B cell (primary cell): Measurements from ENCODE around the gene INSM1. TPM values are rescaled to one million over a fixed set of nuclear protein-coding genes. Genes with fewer than 3 reads are reported as not detected.

Experiments
- ATAC-seq: fragments of 200-7000 bp; cut with Tn5 transposase; one replicate; pipeline ENCODE4 v1.10.0; 2021; ENCODE audit warnings: low read depth, mild to moderate bottlenecking, moderate number of reproducible peaks, moderate library complexity
- CTCF ChIA-PET: fragments of 350-600 bp; sonication (Branson Sonifier 250); formaldehyde crosslinking; loops from one replicate; lab custom pipeline; 2021; ENCODE audit warnings: antibody characterized with exemption, inconsistent platforms; lab: Charles Lee
- POLR2A ChIA-PET: fragments of 350-600 bp; sonication (Branson Sonifier 250); formaldehyde crosslinking; loops from one replicate; lab custom pipeline; 2021; ENCODE audit warnings: antibody characterized with exemption; lab: Charles Lee
- DNase-seq: peaks from one replicate; pipeline ENCODE4 v3.0.0; 2013
- H2AFZ ChIP-seq: 2 replicates; pipeline ENCODE4 v1.6.1; 2012; ENCODE audit warnings: mild to moderate bottlenecking, low read depth, low read length; ENCODE audit not compliant: insufficient read depth, poor library complexity, severe bottlenecking
- H3K27ac ChIP-seq, 2 donors: 1 replicate in 1 of 2; 2 replicates in 1 of 2; pipeline ENCODE4 v1.5.1; 2012 to 2013; ENCODE audit warnings: low read length in 2 of 2, mild to moderate bottlenecking in 2 of 2, moderate library complexity in 1 of 2
- H3K27me3 ChIP-seq, 4 experiments: fragments of 200-600 bp in 1 of 4; sonication (generic) in 1 of 4; replicated peaks in 1 of 4; 1 replicate in 2 of 4; 2 replicates in 2 of 4; pipeline versions ENCODE4 v1.6.1 to v1.7.0; 2013 to 2016; ENCODE audit warnings: low read length in 3 of 4, mild to moderate bottlenecking in 2 of 4, mixed read lengths in 1 of 4, moderate library complexity in 1 of 4; ENCODE audit not compliant: insufficient read depth in 4 of 4, control insufficient read depth in 3 of 4; ENCODE audit errors: control extremely low read depth in 1 of 4
- H3K36me3 ChIP-seq, 2 experiments: replicated peaks in 1 of 2; 1 replicate in 1 of 2; 2 replicates in 1 of 2; pipeline versions ENCODE4 v1.6.1 to v1.7.1; 2013; ENCODE audit warnings: low read length in 1 of 2; ENCODE audit not compliant: insufficient read depth in 2 of 2, control insufficient read depth in 1 of 2; ENCODE audit errors: control extremely low read depth in 1 of 2, extremely low read depth in 1 of 2
- H3K4me1 ChIP-seq, 2 donors: fragments of 200-600 bp in 1 of 2; sonication (generic) in 1 of 2; 1 replicate in 1 of 2; 2 replicates in 1 of 2; pipeline versions ENCODE4 v1.5.1 to v1.6.1; 2013 to 2017; ENCODE audit warnings: low read length in 2 of 2; ENCODE audit not compliant: control insufficient read depth in 2 of 2, insufficient read depth in 2 of 2
- H3K4me2 ChIP-seq: replicated peaks from 2 replicates; pipeline ENCODE3; 2012; ENCODE audit warnings: mild to moderate bottlenecking, low read depth, low read length; ENCODE audit not compliant: poor library complexity, severe bottlenecking
- H3K4me3 ChIP-seq, 5 experiments: fragments of 200-600 bp in 1 of 5; sonication (generic) in 1 of 5; 1 replicate in 3 of 5; 2 replicates in 2 of 5; pipeline versions ENCODE4 v1.5.1 to v1.7.0; 2011 to 2016; ENCODE audit warnings: low read length in 4 of 5, mild to moderate bottlenecking in 4 of 5, low read depth in 2 of 5, control low read depth in 1 of 5, moderate library complexity in 1 of 5; ENCODE audit not compliant: insufficient read depth in 1 of 5; ENCODE audit errors: control extremely low read depth in 1 of 5, extremely low read depth in 1 of 5
- H3K79me2 ChIP-seq: fragments of 200-600 bp; sonication (generic); one replicate; pipeline ENCODE4 v1.6.0; 2016; ENCODE audit warnings: low read length; ENCODE audit not compliant: control insufficient read depth, insufficient read depth
- H3K9ac ChIP-seq: fragments of 200-600 bp; sonication (generic); 2 replicates; pipeline ENCODE4 v1.6.1; 2017; ENCODE audit warnings: mild to moderate bottlenecking, low read length, moderate library complexity
- H3K9me3 ChIP-seq, 3 donors: one replicate each; pipeline versions ENCODE4 v1.6.1 to v1.7.1; 2013; ENCODE audit warnings: low read length in 2 of 3; ENCODE audit not compliant: control insufficient read depth in 2 of 3, insufficient read depth in 1 of 3; ENCODE audit errors: control extremely low read depth in 1 of 3
- H4K20me1 ChIP-seq: 2 replicates; pipeline ENCODE4 v1.6.0; 2012; ENCODE audit warnings: mild to moderate bottlenecking, low read length; ENCODE audit not compliant: insufficient read depth, control insufficient read depth, poor library complexity, severe bottlenecking
- H3K27ac Mint-ChIP-seq: one replicate; pipeline ENCODE4 v1.8.0; 2021; ENCODE audit warnings: mixed read lengths
- H3K27me3 Mint-ChIP-seq: one replicate; pipeline ENCODE4 v1.8.0; 2021; ENCODE audit warnings: mixed read lengths
- H3K4me1 Mint-ChIP-seq: one replicate; pipeline ENCODE4 v1.8.0; 2021; ENCODE audit warnings: mixed read lengths
- H3K4me3 Mint-ChIP-seq: one replicate; pipeline ENCODE4 v1.8.0; 2021; ENCODE audit warnings: mixed read lengths
- H3K9me3 Mint-ChIP-seq: one replicate; pipeline ENCODE4 v1.8.0; 2022; ENCODE audit warnings: mixed read lengths; ENCODE audit not compliant: insufficient read depth
- EZH2 ChIP-seq: IDR thresholded peaks from 2 replicates; pipeline ENCODE4 v1.6.1; 2012; ENCODE audit warnings: borderline replicate concordance, low read depth, mild to moderate bottlenecking, moderate library complexity, low read length; ENCODE audit not compliant: insufficient read depth, poor library complexity, severe bottlenecking
- WGBS: methylation state at CpG from one replicate; pipeline ENCODE4 v1.1.5; 2013; ENCODE audit warnings: missing lambda C conversion rate; ENCODE audit not compliant: insufficient coverage; 5-methylcytosine and 5-hydroxymethylcytosine counted together
- intact Hi-C: fragments of 100-400 bp; cut with micrococcal nuclease; formaldehyde crosslinking; loops from one replicate; pipeline ENCODE4 v1.10.0; 2022
- polyA plus RNA-seq: library from polyadenylated mRNA; depleted of rRNA; stranded (reverse); fragments of >200 nt; gene quantifications from 2 replicates; pipeline ENCODE4 v1.2.3, GENCODE V29; 2012
- total RNA-seq, 2 donors: library from RNA; stranded (reverse); fragments of 120-200 nt in 1 of 2; gene quantifications; 1 replicate in 1 of 2; 2 replicates in 1 of 2; pipeline versions ENCODE4 v1.2.3 to v1.2.4, GENCODE V29; 2013 to 2022
- TF ChIP-seq, protein P1 (sequence below): fragments of 200-600 bp; IDR thresholded peaks from one replicate; pipeline ENCODE4 v1.8.0; 2022; ENCODE audit warnings: antibody characterized with exemption, mild to moderate bottlenecking

Gene INSM1
- total and polyA plus RNA-seq, 2 donors (not counting 1 experiment from before 2014, with no cell fraction given), result not detected

- no peak for ATAC-seq
- intact Hi-C loops, result no loop called here
- CTCF ChIA-PET, result no interaction called here
Observed at GRCh38 chr20:20401991-20402390, 34.1 kb downstream of the INSM1 start.

DNA sequence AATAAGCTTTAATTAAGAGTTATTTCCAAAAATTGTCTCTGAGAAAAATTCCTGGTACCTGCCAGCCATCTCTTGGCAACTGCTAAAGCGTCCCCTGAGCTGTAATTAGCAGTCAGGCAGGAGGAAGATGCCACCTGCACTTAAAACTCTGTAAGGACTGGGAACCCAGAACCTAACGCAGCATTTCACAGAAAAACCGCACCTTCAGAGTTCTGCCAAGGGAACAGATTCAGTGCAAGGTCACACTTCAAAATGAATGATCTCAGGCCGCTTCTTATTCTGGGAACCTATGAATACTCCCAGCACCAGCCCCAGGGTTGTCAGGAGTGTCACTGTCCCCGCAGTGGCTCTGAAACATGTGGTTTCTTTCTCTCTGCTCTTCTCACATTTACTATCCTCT is 36.7 kb downstream of the INSM1 start:
- Mint-ChIP-seq H3K4me3 (no peak overlapping the region), H3K4me1 (no peaks in the 10 kb centered on the region), H3K27me3 (no peaks in the 10 kb centered on the region), H3K9me3 (no peaks in the 10 kb centered on the region), H3K27ac (no peak overlapping the region)
- Histone ChIP-seq H3K4me2 (no peak overlapping the region), H3K27ac (no peak overlapping the region), H4K20me1 (no peaks in the 10 kb centered on the region), H3K4me1 (no peaks in the 10 kb centered on the region), H3K4me3 (no peak overlapping the region), H3K9ac (no peak overlapping the region), H3K79me2 (no peaks in the 10 kb centered on the region), H2AFZ (no peak overlapping the region), H3K9me3 (no peaks in the 10 kb centered on the region), H3K36me3 (peaks cover 0 to 2% of the 10 kb centered on the region in 2 experiments), H3K27me3 (no peaks in the 10 kb centered on the region)
- no peak for ATAC-seq
- POLR2A ChIA-PET, result no interaction called here
- CTCF ChIA-PET, result no interaction called here
- 95% methylated on average over 4 of the region's 5 CpGs for WGBS
- TF ChIP-seq, protein P1, sequence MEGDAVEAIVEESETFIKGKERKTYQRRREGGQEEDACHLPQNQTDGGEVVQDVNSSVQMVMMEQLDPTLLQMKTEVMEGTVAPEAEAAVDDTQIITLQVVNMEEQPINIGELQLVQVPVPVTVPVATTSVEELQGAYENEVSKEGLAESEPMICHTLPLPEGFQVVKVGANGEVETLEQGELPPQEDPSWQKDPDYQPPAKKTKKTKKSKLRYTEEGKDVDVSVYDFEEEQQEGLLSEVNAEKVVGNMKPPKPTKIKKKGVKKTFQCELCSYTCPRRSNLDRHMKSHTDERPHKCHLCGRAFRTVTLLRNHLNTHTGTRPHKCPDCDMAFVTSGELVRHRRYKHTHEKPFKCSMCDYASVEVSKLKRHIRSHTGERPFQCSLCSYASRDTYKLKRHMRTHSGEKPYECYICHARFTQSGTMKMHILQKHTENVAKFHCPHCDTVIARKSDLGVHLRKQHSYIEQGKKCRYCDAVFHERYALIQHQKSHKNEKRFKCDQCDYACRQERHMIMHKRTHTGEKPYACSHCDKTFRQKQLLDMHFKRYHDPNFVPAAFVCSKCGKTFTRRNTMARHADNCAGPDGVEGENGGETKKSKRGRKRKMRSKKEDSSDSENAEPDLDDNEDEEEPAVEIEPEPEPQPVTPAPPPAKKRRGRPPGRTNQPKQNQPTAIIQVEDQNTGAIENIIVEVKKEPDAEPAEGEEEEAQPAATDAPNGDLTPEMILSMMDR, result no peak
- DNase-seq, result no peak
- intact Hi-C loops, result no loop called here

More at GRCh38 chr20:20401991-20402390, 34.1 kb downstream of the INSM1 start:
- TF ChIP-seq EZH2, result no peak
- TF ChIP-seq, protein P1, result no peak
- Histone ChIP-seq H3K27ac (no peak overlapping the region), H3K36me3 (peaks cover 0 to 2% of the 10 kb centered on the region in 2 experiments), H2AFZ (no peak overlapping the region), H3K27me3 (no peaks in the 10 kb centered on the region), H3K4me1 (no peaks in the 10 kb centered on the region), H4K20me1 (no peaks in the 10 kb centered on the region), H3K4me2 (no peak overlapping the region), H3K79me2 (no peaks in the 10 kb centered on the region), H3K9ac (no peak overlapping the region), H3K9me3 (no peaks in the 10 kb centered on the region), H3K4me3 (no peak overlapping the region)
- no peak for DNase-seq
- POLR2A ChIA-PET, result no interaction called here
- Mint-ChIP-seq H3K4me3 (no peak overlapping the region), H3K27me3 (no peaks in the 10 kb centered on the region), H3K27ac (no peak overlapping the region), H3K9me3 (no peaks in the 10 kb centered on the region), H3K4me1 (no peaks in the 10 kb centered on the region)
- WGBS, result 60% methylated on average over 1 of the region's 3 CpGs
